ENCODE measurements around the gene NTN4.
A peak's percentile ranks its signal among the peaks of the same experiment; 100 is the strongest.

The NTN4 gene

GRCh38 chr12:95614390-95614982 lies 176.1 kb downstream of the NTN4 start:
- Histone ChIP-seq H3K4me1 (ENCODE audit: control insufficient read depth in 1 of 2, insufficient read depth in 2 of 2, low read length in 2 of 2) (no peaks in the 10 kb centered on the region), H3K9me3 (ENCODE audit: control insufficient read depth in 1 of 2, low read length in 2 of 2) (no peaks in the 10 kb centered on the region), H3K36me3 (ENCODE audit: control insufficient read depth in 1 of 2, insufficient read depth in 2 of 2, low read length in 2 of 2) (no peaks in the 10 kb centered on the region), H3K4me3 (ENCODE audit: low read depth in 1 of 2, low read length in 2 of 2) (no peak overlapping the region), H3K27me3 (ENCODE audit: low read depth, low read length) (no peaks in the 10 kb centered on the region), H3K27ac (ENCODE audit: low read length) (no peak overlapping the region)

GRCh38 chr12:95613021-95613420 lies 177.5 kb downstream of the NTN4 start:
- Histone ChIP-seq H3K27ac (ENCODE audit: low read length) (no peak overlapping the region), H3K9me3 (ENCODE audit: control insufficient read depth in 1 of 2, low read length in 2 of 2) (no peaks in the 10 kb centered on the region), H3K27me3 (ENCODE audit: low read depth, low read length) (no peaks in the 10 kb centered on the region), H3K4me1 (ENCODE audit: control insufficient read depth in 1 of 2, insufficient read depth in 2 of 2, low read length in 2 of 2) (peaks cover 0 to 3% of the 10 kb centered on the region in 2 donors), H3K4me3 (ENCODE audit: low read depth in 1 of 2, low read length in 2 of 2) (no peak overlapping the region), H3K36me3 (ENCODE audit: control insufficient read depth in 1 of 2, insufficient read depth in 2 of 2, low read length in 2 of 2) (no peaks in the 10 kb centered on the region)

GRCh38 chr12:95611676-95612309 lies 178.8 kb downstream of the NTN4 start:
- Histone ChIP-seq H3K36me3 (ENCODE audit: control insufficient read depth in 1 of 2, insufficient read depth in 2 of 2, low read length in 2 of 2) (no peaks in the 10 kb centered on the region), H3K9me3 (ENCODE audit: control insufficient read depth in 1 of 2, low read length in 2 of 2) (no peaks in the 10 kb centered on the region), H3K27ac (ENCODE audit: low read length) (no peak overlapping the region), H3K27me3 (ENCODE audit: low read depth, low read length) (no peaks in the 10 kb centered on the region), H3K4me1 (ENCODE audit: control insufficient read depth in 1 of 2, insufficient read depth in 2 of 2, low read length in 2 of 2) (peaks cover 0 to 5% of the 10 kb centered on the region in 2 donors), H3K4me3 (ENCODE audit: low read depth in 1 of 2, low read length in 2 of 2) (no peak overlapping the region)

GRCh38 chr12:95608252-95609033 lies 182.1 kb downstream of the NTN4 start:
- no peak overlapping the region for H3K4me3 ChIP-seq (ENCODE audit: low read depth in 1 of 2, low read length in 2 of 2)
- H3K4me1 ChIP-seq (ENCODE audit: control insufficient read depth in 1 of 2, insufficient read depth in 2 of 2, low read length in 2 of 2): peaks cover 0 to 5% of the 10 kb centered on the region in 2 donors
- peak overlapping the region; percentile 57 for H3K27ac ChIP-seq (ENCODE audit: low read length)
- H3K36me3 ChIP-seq (ENCODE audit: control insufficient read depth in 1 of 2, insufficient read depth in 2 of 2, low read length in 2 of 2): no peaks in the 10 kb centered on the region
- no peaks in the 10 kb centered on the region for H3K27me3 ChIP-seq (ENCODE audit: low read depth, low read length)
- no peaks in the 10 kb centered on the region for H3K9me3 ChIP-seq (ENCODE audit: control insufficient read depth in 1 of 2, low read length in 2 of 2)

Measured in muscle layer of duodenum (tissue), 2 donors.